Non-pigmented ciliary epithelial cell (primary cell): ENCODE data around the gene SMIM38.
"Not testable (repeated sequence)": the region's sequence is repeated elsewhere in the genome, so short reads cannot be mapped to it uniquely, and the experiment has no call there.

Source experiments
- DNase-seq: peaks from one replicate; pipeline ENCODE4 v3.0.0-alpha.2; 2010; ENCODE audit warnings: low read depth

Gene SMIM38

DNA sequence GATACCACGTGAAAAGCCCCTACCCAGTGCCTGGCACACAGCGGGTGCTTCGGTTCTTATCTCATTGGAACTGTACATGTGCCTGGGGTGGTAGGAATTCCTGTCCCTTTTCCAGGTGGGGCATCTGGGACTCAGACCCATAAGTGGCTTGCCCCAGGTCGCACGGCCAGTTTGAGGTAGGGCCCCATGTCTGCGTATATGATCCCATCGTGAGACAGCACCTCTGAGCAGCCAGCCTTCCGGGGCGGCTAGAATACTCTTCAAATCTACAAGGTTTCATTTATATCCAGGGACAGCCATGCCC lies 33.5 kb upstream of the SMIM38 start:
- DNase-seq = no peak

GRCh38 chr11:69122630-69123431 lies 32.9 kb upstream of the SMIM38 start:
- DNase-seq = peak; percentile 36

DNA sequence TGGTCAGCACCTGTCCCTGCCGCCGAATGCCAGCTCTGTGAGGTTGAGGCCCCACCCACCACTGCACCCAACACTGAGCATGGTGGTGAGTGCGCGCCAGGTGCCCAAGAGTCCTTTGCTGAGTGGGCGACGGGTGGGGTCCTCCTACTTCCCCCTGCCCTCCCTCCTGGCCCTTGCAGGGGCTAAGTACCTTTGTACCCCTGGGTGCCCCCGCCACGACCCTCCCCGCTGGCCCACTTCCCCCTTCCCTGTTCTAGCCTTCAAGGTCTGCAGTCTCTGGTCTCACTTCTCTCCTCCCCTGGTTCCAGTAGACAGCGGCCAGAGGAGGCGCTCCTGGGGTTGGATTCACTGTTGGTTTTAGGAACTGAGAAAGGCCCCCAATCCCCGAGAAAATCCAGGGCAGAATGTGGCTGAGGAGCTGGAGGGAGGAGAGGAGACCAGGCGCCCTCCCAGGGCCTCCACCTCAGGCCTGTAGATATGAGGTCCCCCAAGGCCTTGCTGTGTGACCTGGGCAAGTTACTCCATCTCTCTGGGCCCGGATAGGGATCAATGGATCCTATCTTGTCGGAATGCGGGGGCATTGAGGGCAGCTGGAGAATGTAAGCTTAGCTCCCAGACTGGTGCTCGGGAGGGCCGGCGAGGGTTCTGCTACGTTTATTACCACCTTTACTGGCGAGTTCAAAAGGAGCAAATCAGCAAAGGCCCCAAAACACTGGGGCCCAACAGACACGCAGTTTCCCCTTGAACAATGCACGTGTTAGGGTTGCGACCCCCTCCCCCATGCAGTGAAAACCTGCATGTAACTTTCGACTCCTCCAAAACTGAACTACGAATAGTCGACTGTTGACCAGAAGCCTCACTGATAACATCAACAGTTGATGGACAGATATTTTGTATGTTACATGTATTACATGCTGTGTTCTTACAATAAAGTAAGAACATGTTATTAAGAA lies 31.9 kb upstream of the SMIM38 start:
- DNase-seq = no peak

GRCh38 chr11:69125861-69126260 lies 29.9 kb upstream of the SMIM38 start:
- DNase-seq = no peak

DNA sequence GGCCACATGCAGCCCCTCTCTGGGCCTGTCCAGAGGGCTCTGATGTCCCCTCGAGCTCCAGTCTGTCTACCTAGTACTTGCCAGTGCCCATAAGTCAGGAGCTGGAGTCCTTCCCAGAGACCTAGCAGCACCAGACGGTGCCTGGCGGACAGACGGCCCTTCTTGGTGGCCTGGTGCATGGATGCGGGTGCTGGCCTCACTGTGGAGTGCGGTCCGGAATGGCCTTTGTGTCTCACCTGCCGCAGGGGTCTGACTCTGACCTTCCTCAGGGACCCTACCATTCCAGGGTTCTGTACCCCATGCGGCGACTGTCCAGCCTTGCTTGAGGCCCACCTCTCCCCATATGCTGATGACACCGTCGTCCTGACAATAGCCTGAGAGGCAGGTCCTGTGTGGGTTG lies 29.4 kb upstream of the SMIM38 start:
- DNase-seq = no peak

- DNase-seq = no peak
Observed at GRCh38 chr11:69127081-69127850, 28.5 kb upstream of the SMIM38 start.

DNA sequence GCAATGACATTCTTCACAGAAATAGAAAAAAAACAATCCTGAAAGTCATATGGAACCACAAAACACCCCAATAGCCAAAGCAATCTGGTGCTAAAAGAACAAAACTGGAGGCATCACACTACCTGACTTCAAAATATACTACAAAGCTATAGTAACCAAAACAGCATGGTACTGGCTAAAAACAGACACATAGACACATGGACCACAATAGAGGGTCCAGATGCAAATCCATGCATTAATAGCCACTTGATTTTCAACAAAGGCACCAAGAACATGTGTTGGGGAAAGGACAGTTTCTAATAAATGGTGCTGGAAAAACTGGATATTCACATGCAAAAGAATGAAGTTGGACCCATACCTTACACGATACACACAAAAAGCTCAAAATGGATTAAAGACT lies 27.9 kb upstream of the SMIM38 start:
- DNase-seq = no peak

GRCh38 chr11:69129053-69129452 lies 26.7 kb upstream of the SMIM38 start:
- no peak for DNase-seq

DNA sequence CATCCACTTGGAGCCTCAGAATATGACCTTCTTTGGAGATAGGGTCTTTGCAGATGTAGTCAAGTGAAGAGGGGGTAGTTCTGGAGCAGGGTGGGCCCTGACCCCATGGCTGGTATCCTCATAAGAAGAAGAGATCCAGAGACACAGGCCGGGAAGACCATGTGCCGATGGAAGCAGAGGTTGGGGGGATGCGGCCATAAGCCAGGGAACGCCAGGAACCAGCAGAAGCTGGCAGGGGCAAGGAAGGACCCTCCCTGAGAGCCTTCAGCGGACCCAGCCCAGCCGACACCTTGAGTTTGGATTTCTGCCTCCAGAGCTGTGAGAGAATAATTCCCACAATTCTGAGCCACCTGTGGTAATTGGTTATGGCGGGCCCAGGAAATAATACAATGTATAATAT lies 26.1 kb upstream of the SMIM38 start:
- DNase-seq = no peak

DNA sequence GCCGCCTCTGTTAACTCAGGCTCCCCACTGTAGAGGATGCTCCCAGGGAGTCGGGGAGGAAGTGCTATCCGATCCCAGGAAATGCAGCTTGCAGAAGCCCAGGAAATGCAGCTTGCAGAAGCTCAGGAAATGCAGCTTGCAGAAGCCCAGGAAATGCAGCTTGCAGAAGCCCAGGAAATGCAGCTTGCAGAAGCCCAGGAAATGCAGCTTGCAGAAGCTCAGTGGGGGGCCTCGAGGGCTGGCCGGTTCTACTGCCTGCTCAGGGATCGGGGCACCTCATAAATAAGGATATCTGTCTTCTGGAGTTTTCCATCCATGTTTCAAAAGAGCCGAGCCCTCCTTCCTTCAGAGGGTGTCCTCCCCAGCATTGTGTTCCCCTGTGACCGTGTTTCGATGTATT lies 25.1 kb upstream of the SMIM38 start:
- DNase-seq = no peak

DNA sequence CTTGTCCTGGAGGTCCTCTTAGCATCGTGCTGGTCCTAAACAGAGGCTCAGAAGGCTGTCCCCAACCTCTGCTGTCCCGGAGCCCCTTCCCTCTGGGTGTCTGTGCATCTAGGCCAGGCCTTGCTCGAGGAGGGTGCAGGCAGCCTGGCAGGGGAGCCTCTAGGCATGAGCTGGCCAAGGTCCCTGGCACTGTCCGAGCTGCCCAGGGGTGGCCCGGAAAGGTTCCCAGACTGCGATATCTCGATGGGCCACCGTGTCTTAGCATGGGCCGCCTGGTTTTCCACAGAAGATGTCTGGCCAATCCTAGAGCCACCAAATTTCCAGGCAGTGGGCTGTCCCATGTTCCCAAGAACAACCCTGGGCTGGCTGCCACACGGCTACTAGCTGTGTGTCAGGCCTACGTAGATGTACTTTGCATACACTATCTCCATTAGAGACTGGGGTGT lies 24.6 kb upstream of the SMIM38 start:
- DNase-seq = no peak

DNA sequence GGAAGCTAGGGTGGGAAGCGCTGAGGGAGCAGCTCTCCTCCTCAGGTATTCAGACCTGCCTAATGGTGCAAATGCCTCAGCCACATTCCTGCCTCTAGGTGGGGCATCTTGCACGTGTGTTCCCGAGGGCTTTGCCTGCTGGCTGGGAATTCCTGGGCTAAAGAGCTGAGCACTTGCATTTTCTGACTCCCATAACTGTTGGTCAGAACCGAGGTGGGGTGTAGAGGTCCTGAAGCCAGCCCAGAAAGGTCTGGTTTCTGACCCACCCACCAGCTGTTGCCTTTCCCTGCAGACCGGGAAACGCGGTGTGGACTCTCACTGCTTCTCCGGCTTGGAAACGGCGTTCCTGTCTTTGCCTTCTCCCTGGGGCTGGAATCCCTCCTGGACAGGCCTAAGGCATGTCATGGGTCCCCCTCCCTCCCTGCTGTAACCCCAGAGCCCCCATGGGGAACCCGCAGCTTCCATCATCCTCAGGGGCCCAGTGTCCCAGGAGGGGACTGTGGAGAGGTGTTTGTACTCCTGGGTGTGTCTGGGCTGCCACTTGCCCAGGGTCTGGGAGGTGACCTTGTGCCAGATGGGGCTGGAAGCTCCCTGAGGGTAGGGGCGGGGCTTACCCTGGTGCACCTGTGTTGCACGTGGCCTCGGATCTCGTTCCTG lies 24.0 kb upstream of the SMIM38 start:
- DNase-seq = peak; percentile 30

DNA sequence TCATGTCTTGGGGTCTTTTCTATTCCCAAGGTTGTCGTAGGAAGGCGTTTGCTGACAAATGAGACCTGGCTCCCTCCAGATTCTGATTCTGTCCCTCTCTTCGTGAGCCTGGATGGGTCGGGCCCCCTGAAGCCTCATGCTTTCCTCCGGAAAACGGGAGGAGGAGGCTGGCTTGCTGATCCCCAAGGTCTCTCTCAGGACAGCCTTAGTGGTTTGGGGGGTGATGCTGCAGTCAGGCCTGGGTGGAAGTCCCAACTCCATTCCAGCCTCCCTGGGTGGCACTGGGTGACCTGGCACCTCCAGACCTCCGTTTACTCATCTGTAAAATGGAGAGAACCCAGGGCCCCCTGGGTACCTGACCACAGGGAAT lies 23.4 kb upstream of the SMIM38 start:
- DNase-seq = no peak

GRCh38 chr11:69133251-69133650 lies 22.5 kb upstream of the SMIM38 start:
- no peak for DNase-seq

DNA sequence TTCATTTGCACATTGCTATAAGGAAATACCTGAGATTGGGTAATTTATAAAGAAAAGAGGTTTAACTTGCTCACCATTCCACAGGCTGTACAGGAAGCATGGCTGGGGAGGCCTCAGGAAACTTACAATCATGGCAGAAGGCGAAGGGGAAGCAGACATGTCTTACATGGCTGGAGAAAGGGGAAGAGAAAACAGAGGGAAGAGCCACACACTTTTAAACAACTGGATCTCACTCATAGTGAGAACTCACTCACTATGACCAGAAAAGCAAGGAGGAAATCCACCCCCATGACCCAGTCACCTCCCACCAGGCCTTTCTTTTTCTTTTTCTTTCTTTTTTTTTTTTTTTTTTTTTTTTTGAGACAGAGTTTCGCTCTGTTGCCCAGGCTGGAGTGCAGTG lies 21.6 kb upstream of the SMIM38 start:
- DNase-seq = not testable (repeated sequence)

DNA sequence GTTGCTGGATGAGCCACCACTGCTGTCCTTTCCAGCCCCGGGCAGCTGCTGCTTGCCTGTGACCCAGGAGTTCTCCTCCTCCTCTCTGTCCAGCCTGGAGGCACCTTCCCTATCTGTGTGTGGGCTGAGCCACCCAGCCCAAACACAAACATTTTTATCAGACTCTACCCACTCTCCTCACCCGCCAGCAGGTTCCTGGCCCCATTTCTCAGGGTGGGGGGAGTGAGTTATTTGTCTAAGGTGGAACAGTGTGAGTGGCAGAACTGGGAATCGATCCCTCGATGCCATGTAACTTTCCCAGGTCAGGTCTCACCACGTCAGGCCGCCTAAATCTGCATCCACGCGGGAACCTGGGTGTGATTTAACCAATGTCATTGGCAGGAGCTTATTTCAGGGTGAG lies 20.8 kb upstream of the SMIM38 start:
- no peak for DNase-seq

- no peak for DNase-seq
Observed at GRCh38 chr11:69135420-69136363, 20.0 kb upstream of the SMIM38 start.

DNA sequence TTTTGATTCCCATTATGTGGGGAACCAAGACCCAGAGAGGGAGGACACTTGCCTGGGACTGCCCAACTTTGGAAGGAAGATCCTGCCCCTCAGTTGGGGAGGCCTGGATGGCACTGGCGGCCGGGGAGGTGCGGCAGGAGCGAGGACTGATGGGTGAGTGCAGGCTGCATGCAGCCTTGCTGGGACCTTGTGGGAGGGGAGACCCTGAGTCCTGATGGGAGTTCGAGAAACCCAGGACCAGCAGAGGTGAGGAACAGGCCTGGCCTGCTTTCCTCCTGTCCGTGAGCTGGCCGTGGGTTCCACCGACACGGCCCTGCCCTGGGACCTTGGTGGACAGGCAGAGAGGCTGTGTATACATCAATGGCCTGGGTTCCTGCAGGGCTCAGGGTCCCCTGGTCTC lies 19.3 kb upstream of the SMIM38 start:
- DNase-seq = no peak

GRCh38 chr11:69137151-69137844 lies 18.4 kb upstream of the SMIM38 start:
- no peak for DNase-seq

GRCh38 chr11:69138265-69138664 lies 17.5 kb upstream of the SMIM38 start:
- DNase-seq = no peak
